Peyer's patch (tissue), 4 donors: Measurements from ENCODE around the gene PAOX.

Source experiments
- POLR2A ChIP-seq, 2 donors: fragments of 450-650 bp; IDR thresholded peaks; one replicate each; pipeline ENCODE4 v1.5.1; 2017; ENCODE audit warnings: antibody characterized with exemption in 2 of 2, mild to moderate bottlenecking in 2 of 2, moderate library complexity in 2 of 2
- TF ChIP-seq, protein P1 (sequence below), 6 experiments: fragments of 450-650 bp in 4 of 6; fragments of 200-600 bp in 2 of 6; sonication (generic) in 1 of 6; IDR thresholded peaks; one replicate each; pipeline ENCODE4 v1.5.1; 2017 to 2019; ENCODE audit warnings: antibody characterized with exemption in 6 of 6, mild to moderate bottlenecking in 3 of 6, moderate library complexity in 1 of 6

DNA sequence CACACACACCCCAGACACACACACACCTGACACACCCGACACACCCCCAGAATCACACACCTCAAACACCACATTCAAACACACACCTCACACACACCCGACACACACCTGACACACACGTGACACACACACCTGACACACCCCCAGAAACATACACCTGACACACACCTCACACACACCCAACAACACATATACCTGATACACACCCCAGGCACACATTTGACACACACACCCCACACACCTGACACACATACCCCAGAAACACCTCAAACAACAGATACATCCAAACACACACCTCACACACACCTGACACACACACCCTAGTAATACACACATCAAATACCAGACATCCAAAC lies 41.7 kb upstream of the PAOX start:
- TF ChIP-seq, protein P1, sequence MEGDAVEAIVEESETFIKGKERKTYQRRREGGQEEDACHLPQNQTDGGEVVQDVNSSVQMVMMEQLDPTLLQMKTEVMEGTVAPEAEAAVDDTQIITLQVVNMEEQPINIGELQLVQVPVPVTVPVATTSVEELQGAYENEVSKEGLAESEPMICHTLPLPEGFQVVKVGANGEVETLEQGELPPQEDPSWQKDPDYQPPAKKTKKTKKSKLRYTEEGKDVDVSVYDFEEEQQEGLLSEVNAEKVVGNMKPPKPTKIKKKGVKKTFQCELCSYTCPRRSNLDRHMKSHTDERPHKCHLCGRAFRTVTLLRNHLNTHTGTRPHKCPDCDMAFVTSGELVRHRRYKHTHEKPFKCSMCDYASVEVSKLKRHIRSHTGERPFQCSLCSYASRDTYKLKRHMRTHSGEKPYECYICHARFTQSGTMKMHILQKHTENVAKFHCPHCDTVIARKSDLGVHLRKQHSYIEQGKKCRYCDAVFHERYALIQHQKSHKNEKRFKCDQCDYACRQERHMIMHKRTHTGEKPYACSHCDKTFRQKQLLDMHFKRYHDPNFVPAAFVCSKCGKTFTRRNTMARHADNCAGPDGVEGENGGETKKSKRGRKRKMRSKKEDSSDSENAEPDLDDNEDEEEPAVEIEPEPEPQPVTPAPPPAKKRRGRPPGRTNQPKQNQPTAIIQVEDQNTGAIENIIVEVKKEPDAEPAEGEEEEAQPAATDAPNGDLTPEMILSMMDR (IDR thresholded peaks at IDR 0.05): no peak
- TF ChIP-seq POLR2A (IDR thresholded peaks at IDR 0.05): no peak
